HK-2 (cell line): ENCODE data around the gene EMP1.

ENCODE experiments used
- DNase-seq: peaks from one replicate; pipeline ENCODE4 v3.0.0-alpha.2; 2018; ENCODE audit not compliant: unreplicated experiment

EMP1 gene, protein sequence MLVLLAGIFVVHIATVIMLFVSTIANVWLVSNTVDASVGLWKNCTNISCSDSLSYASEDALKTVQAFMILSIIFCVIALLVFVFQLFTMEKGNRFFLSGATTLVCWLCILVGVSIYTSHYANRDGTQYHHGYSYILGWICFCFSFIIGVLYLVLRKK

GRCh38 chr12:13196130-13196921, at the start of gene EMP1:
TSS of gene EMP1 (plus strand) at chr12:13196726. CDS start at chr12:13211511, 14,785 bp downstream.
- peak; percentile 83 for DNase-seq

- DNase-seq: no peak
Measured at GRCh38 chr12:13147688-13148484, 48.6 kb upstream of the EMP1 start.

GRCh38 chr12:13148485-13148847, 48.1 kb upstream of the EMP1 start:
- no peak for DNase-seq

- DNase-seq: no peak
Measured at GRCh38 chr12:13149411-13149810, 47.1 kb upstream of the EMP1 start.

GRCh38 chr12:13152281-13152680, 44.2 kb upstream of the EMP1 start:
- no peak for DNase-seq

- no peak for DNase-seq
Measured at GRCh38 chr12:13152756-13153155, 43.8 kb upstream of the EMP1 start.

- no peak for DNase-seq
Measured at GRCh38 chr12:13153180-13153579, 43.3 kb upstream of the EMP1 start.

DNA sequence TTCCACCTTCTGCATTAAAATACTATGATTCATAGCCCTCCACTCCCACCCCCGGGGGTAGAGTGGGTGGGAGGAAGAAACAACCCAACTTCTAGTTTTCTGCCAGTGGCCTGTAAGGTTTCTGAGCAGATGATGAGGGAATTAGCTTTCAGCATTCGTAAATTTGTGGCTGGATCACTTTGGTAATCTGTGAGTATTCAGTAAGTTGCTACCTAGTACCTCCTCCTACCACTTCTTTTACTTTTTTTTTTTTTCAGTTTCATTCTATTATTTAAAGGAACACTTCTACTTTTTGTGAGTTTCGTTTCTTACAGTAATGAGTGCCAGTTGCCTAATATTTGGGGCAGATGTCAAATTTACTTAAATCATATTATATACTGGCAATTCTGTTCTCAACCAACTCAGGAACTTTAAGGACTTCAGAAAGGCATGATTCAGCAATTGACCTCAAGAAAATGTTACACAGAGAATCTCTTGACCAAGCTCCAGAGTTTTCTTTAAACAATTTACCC, 42.4 kb upstream of the EMP1 start:
- no peak for DNase-seq

- DNase-seq: no peak
Measured at GRCh38 chr12:13154831-13155230, 41.7 kb upstream of the EMP1 start.

DNA sequence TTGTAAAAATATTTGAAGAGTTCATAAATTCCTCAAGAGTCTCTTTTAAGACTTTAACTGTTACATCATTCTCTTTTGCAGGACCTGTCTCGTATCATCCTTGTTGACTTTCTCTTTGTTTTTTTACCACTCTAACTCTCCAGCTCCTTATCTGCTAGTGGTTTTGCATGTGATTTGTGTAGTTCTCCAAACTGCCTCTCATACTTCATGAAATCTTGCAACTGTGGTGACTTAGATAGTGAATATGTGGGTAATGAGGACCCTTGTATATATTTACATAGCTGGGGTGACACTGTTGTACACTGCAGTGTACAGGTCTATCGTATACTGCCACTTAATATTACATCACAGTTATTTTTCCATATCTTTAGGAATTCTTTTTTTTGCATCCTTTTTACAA, 40.2 kb upstream of the EMP1 start:
- DNase-seq: no peak

GRCh38 chr12:13161172-13161571, 35.4 kb upstream of the EMP1 start:
- no peak for DNase-seq

DNA sequence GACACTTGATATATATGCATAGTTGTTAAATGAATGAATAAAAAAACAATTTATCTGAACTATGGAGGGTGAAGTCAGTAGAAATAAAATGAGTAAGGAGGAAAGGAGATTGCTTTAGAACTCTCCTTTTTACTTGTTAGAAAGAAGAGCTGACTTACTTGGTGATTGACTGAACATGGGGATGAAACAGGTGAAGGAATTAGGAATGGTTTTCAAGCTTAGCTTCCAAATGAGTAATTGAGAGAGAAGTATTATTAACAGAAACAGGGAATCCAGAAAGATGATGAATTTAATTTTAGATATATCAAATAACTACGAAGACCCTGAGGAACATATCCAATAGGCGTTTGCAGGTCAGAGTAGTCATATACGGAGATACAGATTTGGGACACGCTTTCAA, 33.6 kb upstream of the EMP1 start:
- DNase-seq: no peak

DNA sequence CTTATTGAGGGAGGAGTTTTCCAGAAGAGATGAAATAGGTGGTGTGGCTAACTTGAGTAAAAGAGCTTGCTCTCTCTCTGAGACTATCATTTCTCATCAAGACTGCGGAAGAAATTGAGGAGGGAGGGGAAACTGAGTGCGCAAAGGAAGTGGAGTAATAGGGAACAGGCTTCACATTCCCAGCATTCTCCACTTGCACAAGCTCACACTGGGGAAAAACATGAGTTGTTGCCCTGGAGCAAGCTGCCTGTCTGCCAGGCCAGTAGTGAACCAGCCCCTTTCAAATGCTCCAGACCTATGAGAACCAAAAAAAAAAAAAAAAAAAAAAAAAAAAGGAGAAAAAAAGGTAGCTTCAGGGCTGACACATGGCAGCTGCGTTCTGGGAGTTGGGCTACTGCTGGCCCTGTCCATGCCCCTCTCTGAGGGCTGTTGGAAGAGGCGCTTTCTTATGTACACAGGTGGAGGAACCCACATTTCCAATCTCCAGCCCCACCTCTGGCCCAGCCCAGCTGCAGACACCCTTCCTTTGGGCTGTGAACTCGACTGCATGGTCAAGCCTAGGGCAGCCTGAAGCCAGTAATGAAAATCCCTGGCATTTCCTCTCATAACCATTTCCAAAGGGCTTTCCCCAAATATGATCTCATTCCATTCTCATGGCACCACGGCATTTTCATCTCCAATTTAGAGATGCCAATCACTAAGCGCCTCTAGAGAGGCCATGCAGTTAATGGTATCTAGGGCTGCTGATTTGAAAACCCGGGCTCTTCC, 32.5 kb upstream of the EMP1 start:
- DNase-seq: no peak

- no peak for DNase-seq
Measured at GRCh38 chr12:13164921-13165616, 31.5 kb upstream of the EMP1 start.

DNA sequence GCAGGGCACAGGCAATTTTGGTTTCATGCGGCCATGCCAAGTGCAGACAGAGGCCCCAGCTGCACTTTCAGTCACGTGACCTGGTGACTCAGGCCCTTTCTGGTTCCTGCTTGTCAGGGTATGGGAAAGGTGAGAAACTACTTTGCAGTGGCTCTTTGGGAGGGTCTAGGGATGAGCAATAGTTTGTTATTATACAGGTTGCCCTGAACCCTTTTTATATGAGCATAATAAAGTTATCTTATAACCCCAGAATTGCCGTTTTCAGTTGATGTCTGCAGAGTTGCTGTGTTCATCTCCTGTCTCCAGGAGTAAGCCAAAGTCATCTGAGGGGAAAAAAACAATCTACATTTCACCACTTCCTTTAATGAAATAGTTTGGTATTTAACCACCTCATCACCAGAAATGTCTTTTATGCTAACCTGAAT, 30.9 kb upstream of the EMP1 start:
- peak; percentile 69 for DNase-seq

GRCh38 chr12:13167226-13167625, 29.3 kb upstream of the EMP1 start:
- DNase-seq: no peak

DNA sequence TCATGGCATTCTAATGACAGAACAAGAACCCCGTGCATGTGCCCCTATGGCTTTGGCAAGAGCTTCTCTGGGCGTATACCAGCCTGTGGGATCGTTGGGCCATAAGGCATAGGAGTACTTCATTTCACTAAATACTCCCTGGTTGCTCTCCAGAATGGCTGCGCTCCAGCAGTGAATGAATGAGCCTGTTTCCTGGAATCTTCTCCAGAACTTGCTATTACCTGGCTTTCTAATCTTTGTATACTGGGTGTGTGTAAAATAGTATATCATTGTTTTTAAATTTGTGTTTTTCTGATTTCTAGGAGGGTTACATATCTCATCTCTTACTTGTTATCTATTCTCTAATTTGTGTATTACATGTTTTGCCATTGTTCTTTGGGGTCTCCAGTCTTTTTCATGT, 28.6 kb upstream of the EMP1 start:
- DNase-seq: no peak

DNA sequence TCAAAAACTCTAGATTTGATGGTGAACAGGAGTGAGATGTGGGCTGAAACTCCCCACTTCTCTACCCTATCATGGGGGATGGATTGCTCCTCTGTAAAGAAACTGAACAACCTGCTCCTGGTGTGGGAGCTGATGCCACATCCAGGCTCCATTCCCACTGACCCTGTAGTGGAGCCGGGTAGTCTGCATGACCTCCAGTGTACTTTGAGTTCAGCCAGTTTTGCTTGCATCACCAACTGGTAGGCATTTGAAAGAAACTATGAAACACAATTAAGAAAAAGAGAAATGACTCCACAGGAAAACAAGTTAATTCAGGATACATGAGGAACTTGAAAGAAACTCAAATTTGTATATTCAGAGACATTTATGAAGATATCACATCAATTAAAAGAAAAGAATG, 27.3 kb upstream of the EMP1 start:
- DNase-seq: no peak

- no peak for DNase-seq
Measured at GRCh38 chr12:13170892-13171490, 25.5 kb upstream of the EMP1 start.

DNA sequence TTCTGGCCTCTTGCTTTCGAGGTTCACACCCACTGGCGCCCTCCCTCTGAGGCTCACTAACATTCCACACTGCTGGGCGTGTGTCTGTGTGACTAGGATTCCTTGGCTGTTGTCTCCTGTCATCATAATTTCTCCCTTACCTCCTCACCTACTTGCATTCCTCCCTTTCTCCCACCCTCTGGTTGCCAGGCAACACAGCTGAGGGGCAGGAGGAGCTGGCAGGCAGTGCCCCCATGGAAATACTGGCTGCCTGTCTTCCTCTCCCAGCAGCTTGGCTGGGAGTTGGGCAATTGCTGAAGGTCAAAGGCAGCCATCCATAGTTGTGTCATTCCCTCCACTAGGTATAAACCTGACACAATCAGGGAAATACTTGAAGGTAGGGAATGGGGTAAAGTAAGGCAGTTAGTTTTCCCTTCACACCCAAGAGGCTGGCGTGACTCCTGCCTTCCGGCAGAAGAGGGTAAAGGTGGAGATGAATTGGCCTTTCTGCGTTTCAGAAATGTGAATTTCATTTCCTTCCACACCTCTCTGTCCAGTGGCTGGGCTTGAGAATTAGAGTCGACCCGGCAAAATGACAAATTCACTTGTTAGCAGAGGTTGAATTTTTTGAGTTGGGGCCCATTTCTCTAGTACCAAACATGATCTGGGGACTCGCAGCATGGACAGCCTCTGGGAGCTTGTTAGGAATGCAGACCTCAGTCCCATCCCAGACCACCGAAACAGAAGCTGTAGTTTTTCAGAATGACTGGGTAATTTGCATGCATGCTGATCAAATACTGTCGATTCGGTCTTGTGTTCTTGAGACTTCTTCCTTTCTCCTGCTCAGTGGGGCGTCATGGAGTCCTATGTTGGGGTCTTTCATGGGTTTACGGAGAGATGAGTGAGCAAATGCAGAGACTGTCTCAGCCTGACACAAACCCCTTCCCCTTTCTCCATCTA, 24.3 kb upstream of the EMP1 start:
- peak; percentile 45 for DNase-seq
